ENCODE data around the gene GMPR2.

The GMPR2 gene

DNA sequence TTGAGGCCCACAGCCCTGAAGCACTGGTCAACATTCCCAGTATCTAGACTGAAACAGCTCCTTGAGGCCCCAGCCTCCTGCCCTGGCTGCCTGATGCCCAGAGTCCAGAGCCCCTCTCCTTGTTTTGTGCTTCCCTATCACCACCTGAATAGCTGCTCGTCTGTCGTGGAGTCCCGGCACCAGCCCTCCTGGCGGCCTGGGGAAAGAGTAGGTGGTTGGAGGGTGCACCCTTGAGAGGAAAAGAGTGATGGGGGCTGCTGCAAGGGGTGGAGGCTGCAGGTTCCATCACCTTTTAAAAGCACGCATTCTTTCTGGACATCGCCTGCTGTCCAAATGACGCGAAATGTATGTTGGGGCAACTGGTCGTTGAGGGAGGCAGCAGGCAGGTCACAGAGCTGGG is 35.5 kb downstream of the GMPR2 start:
- DNase-seq (ENCODE audit: low spot score), result no peak

DNA sequence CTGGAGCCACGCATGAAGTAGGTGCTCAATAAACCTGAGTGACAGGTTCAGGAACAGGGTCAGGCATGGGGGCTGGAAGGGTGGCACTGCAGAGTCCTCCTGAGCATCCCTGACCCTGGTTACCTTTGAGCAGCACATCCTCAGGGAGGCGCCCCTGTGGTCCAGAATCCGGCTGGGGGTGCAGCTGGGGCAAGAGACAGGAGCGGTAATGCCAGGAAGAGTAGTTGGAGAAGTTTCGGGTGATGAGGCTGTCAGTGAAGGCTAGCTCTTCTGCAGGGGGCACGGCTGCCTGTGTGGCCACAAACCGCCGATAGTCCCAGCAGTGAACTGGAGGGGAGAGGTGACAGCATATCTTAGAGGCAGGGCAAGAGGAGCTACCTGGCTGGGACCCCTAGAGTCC is 36.6 kb downstream of the GMPR2 start:
- no peak for DNase-seq (ENCODE audit: low spot score)

- DNase-seq (ENCODE audit: low spot score), result no peak
These were observed 37.3 kb downstream of the GMPR2 start for GRCh38 chr14:24269910-24270536.

DNA sequence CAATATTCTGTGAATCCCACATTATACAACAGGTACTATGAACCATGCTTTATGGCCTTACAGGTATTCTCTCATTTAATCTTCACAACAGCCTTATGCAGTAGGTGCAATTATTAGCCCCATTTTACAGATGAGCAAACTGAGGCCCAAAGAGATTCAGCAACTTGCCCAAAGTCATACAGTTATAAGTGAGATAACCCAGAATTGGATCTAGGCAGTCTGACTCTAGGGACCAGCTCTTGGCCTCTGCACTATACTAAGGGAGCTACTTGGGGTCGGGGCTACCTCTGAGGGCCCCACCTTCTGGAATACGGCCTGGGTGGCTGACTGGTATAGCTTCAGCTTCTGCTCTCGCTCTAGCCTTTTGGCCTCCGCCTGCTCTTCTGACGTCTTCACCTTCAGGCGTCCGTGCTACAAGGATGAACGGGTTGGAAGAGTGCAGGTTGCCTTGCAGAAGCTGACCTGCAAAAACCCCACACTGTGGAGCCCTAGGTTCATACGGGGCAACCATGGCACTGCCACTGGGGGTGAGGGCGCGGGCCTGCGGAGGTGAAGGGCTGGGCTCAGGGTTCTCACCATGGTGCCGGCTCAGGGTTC is 37.9 kb downstream of the GMPR2 start:
- DNase-seq (ENCODE audit: low spot score), result no peak

DNA sequence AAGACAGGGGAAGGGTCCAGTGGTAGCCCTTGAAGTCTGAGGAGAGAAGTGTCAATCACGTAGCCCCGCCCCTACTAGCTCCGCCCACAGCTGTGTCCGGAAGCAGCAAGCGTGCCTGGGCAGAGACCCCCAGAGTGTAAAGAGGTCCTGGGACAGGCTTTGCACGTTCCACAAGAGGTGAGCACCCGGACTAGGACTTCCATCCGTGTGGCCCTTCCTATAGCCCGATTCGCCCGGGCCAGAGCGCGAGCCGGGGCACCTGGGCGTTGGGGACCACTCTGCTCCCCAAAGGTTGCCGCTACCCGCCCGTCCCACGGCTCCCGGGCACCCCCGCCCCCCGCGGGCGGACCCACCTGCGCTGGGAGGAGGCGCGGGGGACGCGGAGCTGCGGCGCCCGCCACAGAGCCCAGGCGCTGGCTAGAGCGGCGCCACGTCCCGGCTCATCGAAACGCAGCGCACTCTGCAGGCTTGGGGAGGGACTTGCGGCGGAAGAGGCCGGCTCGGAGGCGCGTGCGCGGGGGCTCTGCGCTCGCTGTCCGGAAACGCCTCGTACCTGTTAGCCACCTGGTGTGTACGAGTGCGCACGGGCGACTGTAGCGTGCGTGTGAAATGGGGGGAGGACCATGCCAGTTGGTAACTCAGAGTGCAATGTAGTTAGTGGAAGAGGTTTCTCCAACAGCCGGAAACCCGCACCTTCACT is 38.6 kb downstream of the GMPR2 start, which contains the start of gene RABGGTA:
TSS of gene RABGGTA (minus strand) at position 464 of the 700 bp plus-strand sequence. CDS start 482 bp downstream, outside the sequence.
- peak; percentile 98 for DNase-seq (ENCODE audit: low spot score)

DNA sequence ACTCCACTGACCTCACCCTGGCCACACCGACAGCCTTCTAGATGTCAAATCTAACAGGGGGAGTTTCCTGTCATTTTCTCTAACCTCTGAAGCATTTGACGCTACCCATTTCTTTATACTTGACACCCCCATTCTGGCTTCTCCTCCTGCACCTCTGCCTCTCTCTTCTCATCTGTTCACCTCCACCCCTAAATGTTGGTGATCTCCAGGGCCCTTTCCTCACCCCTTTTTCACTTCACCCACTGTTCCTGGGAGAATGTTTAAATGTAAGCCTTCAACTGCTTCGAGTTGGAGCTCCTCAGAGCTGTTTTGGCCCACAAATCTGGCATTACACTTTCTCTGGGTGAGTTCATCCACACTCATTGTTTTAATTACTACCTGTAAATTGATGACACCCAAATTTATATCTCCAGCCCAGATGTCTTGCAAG is 39.1 kb downstream of the GMPR2 start:
- DNase-seq (ENCODE audit: low spot score), result no peak

- DNase-seq (ENCODE audit: low spot score), result no peak
These were observed 39.7 kb downstream of the GMPR2 start for GRCh38 chr14:24272467-24272866.

- peak; percentile 57 for DNase-seq (ENCODE audit: low spot score)
These were observed 40.8 kb downstream of the GMPR2 start for GRCh38 chr14:24273422-24273998.

- DNase-seq (ENCODE audit: low spot score), result no peak
These were observed 41.4 kb downstream of the GMPR2 start for GRCh38 chr14:24274101-24274543.

- no peak for DNase-seq (ENCODE audit: low spot score)
These were observed 44.3 kb downstream of the GMPR2 start for GRCh38 chr14:24277071-24277470.

DNA sequence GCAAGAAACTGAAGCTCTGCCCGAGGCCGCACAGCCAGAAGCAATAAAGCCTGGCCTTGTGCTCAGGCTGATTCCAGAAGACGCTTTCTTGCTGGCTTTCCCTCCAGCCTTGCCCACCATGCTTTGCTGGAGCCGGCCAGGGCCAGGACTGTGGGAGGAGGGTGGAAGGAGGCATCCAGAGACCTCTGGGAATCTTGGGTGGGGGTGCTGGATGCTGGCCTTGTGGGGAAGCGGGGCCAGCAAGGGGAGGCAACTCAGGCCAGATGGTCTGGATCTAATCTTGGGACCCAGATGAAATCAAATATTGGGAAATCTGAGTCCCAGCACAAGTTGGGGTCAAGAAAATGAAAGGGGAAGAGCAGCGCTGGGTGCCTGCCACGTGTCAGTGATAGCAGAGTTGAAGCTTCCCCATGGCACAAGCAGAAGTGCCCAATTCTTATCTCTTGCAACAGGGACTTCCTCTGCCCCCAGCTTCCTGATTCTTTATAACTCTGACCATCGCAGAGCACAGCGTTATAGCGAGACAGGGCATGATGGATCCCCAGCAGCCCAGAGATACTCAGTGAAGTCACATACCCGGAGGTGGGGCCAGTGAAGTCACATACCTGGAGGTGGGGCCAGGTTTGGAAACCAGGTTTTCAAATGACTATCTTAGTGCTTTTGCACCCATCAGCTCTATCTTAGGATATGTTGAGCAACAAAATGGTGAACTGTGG is 45.0 kb downstream of the GMPR2 start:
- DNase-seq (ENCODE audit: low spot score), result no peak

- no peak for DNase-seq (ENCODE audit: low spot score)
These were observed 45.7 kb downstream of the GMPR2 start for GRCh38 chr14:24278424-24278823.

GRCh38 chr14:24279301-24280186 is 46.8 kb downstream of the GMPR2 start:
- no peak for DNase-seq (ENCODE audit: low spot score)

- no peak for DNase-seq (ENCODE audit: low spot score)
These were observed 48.2 kb downstream of the GMPR2 start for GRCh38 chr14:24280797-24281460.

- no peak for DNase-seq (ENCODE audit: low spot score)
These were observed 48.9 kb downstream of the GMPR2 start for GRCh38 chr14:24281636-24282035.

- no peak for DNase-seq (ENCODE audit: low spot score)
These were observed 50.0 kb downstream of the GMPR2 start for GRCh38 chr14:24282736-24283135.

DNA sequence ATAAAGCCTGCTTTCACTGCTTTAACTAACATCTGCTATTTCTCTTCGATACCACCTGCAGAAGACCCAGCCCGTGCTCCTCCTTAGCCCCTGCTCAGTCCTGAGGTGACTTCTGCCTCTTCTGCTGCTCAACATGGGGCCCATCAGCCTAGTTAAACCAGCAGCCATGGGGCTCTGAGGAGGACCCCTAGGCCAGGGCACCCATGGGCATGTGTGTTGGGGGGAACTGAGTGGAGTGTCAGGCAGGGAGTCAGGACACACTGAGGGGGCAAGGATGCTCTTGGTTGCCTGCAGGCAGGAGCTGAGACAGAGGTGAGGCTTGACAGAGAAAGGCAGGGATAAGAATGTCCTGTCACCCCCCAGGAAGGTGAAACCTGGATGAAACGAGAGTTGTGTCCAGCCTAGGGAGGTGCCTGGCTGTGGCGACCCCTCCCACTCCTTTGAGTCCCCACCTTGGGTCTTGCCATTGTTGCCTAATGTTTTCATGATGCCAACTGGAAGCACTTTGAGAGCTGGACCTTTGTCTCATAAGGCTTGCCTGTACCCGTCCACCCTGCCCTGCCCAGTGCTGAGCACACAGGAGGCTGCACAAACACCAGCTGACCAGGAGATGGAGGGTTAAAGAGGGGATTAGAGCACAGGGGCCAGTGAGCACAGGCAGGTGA is 51.2 kb downstream of the GMPR2 start:
- DNase-seq (ENCODE audit: low spot score), result no peak

DNA sequence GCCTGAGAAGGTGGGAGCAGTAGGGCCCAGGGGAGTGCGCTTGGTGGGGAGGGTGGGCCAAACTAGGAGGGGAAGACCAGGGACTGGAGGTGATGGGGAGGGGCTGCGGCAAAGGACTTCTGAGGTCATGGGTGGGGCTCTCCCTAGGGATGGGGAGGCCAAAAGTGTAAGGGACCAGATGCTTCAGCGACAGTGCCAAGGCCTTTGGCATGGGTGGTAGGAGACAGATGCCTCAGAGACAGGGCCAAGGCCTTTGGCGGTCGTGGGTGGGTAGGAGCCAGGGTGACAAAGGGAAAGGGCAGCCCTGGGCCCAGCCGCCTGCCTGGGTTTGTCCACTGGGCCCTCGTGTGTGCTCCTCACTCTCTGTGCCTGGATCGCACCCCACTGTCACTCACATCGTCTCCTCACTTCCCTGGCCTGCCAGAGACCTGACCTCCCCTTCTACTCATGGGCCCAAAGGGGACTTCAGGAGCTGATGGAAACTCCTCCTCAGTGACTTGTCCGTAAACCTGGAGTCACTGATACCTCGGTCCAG is 51.8 kb downstream of the GMPR2 start:
- no peak for DNase-seq (ENCODE audit: low spot score)

DNA sequence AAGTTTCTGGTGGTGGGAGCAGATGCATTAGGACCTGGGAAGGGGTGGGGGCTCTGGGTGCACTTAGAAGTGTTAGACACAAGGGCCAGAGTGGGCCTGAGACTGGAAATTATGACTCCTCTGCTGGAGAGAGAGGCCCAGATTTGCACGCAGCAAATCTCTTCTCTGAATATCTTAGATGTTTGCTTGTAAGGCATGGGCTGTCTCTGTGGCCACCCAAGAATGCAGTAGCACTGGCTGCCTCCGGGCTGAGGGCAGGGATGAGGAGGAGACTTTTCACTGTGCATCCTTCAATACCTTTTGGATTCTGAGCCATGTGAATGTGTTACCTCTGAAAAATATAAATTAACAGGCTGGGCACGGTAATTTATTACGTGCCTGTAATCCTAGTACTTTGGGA is 52.6 kb downstream of the GMPR2 start:
- DNase-seq (ENCODE audit: low spot score), result no peak

GRCh38 chr14:24286996-24287395 is 54.3 kb downstream of the GMPR2 start:
- no peak for DNase-seq (ENCODE audit: low spot score)

All from D341Med (cell line).